Effector memory CD4-positive, alpha-beta T cell (primary cell): Measurements from ENCODE around the gene PLCB4.

Experiments used
- DNase-seq, 3 donors: peaks; one replicate each; pipeline ENCODE4 v3.0.0-alpha.2; 2020
- H3K27ac ChIP-seq: 2 replicates; pipeline ENCODE4 v1.7.0; 2013; ENCODE audit warnings: mild to moderate bottlenecking, low read length, moderate library complexity; ENCODE audit not compliant: insufficient read depth, poor library complexity, severe bottlenecking
- H3K27me3 ChIP-seq: replicated peaks from 2 replicates; pipeline ENCODE4 v1.7.0; 2013; ENCODE audit warnings: mild to moderate bottlenecking, low read length; ENCODE audit not compliant: insufficient read depth, control insufficient read depth, poor library complexity, severe bottlenecking
- H3K36me3 ChIP-seq: 2 replicates; pipeline ENCODE4 v1.7.0; 2013; ENCODE audit warnings: mild to moderate bottlenecking, low read length, moderate library complexity; ENCODE audit not compliant: control insufficient read depth, insufficient read depth
- H3K4me1 ChIP-seq: 2 replicates; pipeline ENCODE4 v1.7.0; 2013; ENCODE audit warnings: low read length, mild to moderate bottlenecking; ENCODE audit not compliant: control insufficient read depth, insufficient read depth, poor library complexity, severe bottlenecking
- H3K4me3 ChIP-seq: 2 replicates; pipeline ENCODE4 v1.7.0; 2013; ENCODE audit warnings: low read length, low read depth, mild to moderate bottlenecking; ENCODE audit not compliant: insufficient read depth, poor library complexity, severe bottlenecking
- H3K9me3 ChIP-seq: 2 replicates; pipeline ENCODE4 v1.7.0; 2013; ENCODE audit warnings: mild to moderate bottlenecking, low read length, moderate library complexity; ENCODE audit not compliant: control insufficient read depth

The PLCB4 gene

GRCh38 chr20:9407805-9408421 is 339.0 kb downstream of the PLCB4 start:
- Histone ChIP-seq H3K27me3 (no peaks in the 10 kb centered on the region), H3K4me1 (no peaks in the 10 kb centered on the region), H3K9me3 (no peaks in the 10 kb centered on the region), H3K27ac (no peak overlapping the region), H3K4me3 (no peak overlapping the region), H3K36me3 (no peaks in the 10 kb centered on the region)
- DNase-seq, result no peak

GRCh38 chr20:9408422-9409300 is 339.8 kb downstream of the PLCB4 start:
- H3K4me1 ChIP-seq, result no peaks in the 10 kb centered on the region
- DNase-seq, result no peak
- no peak overlapping the region for H3K27ac ChIP-seq
- H3K4me3 ChIP-seq, result no peak overlapping the region
- no peaks in the 10 kb centered on the region for H3K27me3 ChIP-seq
- no peaks in the 10 kb centered on the region for H3K9me3 ChIP-seq
- H3K36me3 ChIP-seq, result no peaks in the 10 kb centered on the region

- no peaks in the 10 kb centered on the region for H3K9me3 ChIP-seq
- no peaks in the 10 kb centered on the region for H3K4me1 ChIP-seq
- no peaks in the 10 kb centered on the region for H3K36me3 ChIP-seq
- DNase-seq, result no peak
- no peaks in the 10 kb centered on the region for H3K27me3 ChIP-seq
- H3K4me3 ChIP-seq, result no peak overlapping the region
- H3K27ac ChIP-seq, result no peak overlapping the region
Measured at GRCh38 chr20:9409352-9409751, 340.5 kb downstream of the PLCB4 start.

GRCh38 chr20:9409981-9410380 is 341.1 kb downstream of the PLCB4 start:
- Histone ChIP-seq H3K9me3 (no peaks in the 10 kb centered on the region), H3K4me1 (no peaks in the 10 kb centered on the region), H3K27ac (no peak overlapping the region), H3K4me3 (no peak overlapping the region), H3K27me3 (no peaks in the 10 kb centered on the region), H3K36me3 (no peaks in the 10 kb centered on the region)
- DNase-seq, result no peak

GRCh38 chr20:9411833-9412232 is 342.9 kb downstream of the PLCB4 start:
- Histone ChIP-seq H3K9me3 (no peaks in the 10 kb centered on the region), H3K36me3 (no peaks in the 10 kb centered on the region), H3K4me1 (no peaks in the 10 kb centered on the region), H3K4me3 (no peak overlapping the region), H3K27ac (no peak overlapping the region), H3K27me3 (no peaks in the 10 kb centered on the region)
- DNase-seq, result no peak

GRCh38 chr20:9412309-9412708 is 343.4 kb downstream of the PLCB4 start:
- Histone ChIP-seq H3K27ac (no peak overlapping the region), H3K4me3 (no peak overlapping the region), H3K27me3 (no peaks in the 10 kb centered on the region), H3K36me3 (no peaks in the 10 kb centered on the region), H3K9me3 (no peaks in the 10 kb centered on the region), H3K4me1 (no peaks in the 10 kb centered on the region)
- no peak for DNase-seq

- Histone ChIP-seq H3K4me1 (no peaks in the 10 kb centered on the region), H3K27ac (no peak overlapping the region), H3K36me3 (no peaks in the 10 kb centered on the region), H3K9me3 (no peaks in the 10 kb centered on the region), H3K4me3 (no peak overlapping the region), H3K27me3 (no peaks in the 10 kb centered on the region)
- DNase-seq, result no peak
Measured at GRCh38 chr20:9413001-9413400, 344.1 kb downstream of the PLCB4 start.

- Histone ChIP-seq H3K9me3 (no peaks in the 10 kb centered on the region), H3K4me3 (no peak overlapping the region), H3K36me3 (no peaks in the 10 kb centered on the region), H3K27ac (no peak overlapping the region), H3K27me3 (no peaks in the 10 kb centered on the region), H3K4me1 (no peaks in the 10 kb centered on the region)
- DNase-seq, result no peak
Measured at GRCh38 chr20:9415426-9415825, 346.5 kb downstream of the PLCB4 start.

GRCh38 chr20:9416421-9416820 is 347.5 kb downstream of the PLCB4 start:
- Histone ChIP-seq H3K27ac (no peak overlapping the region), H3K36me3 (no peaks in the 10 kb centered on the region), H3K27me3 (no peaks in the 10 kb centered on the region), H3K9me3 (no peaks in the 10 kb centered on the region), H3K4me3 (no peak overlapping the region), H3K4me1 (no peaks in the 10 kb centered on the region)
- DNase-seq, result no peak

- no peaks in the 10 kb centered on the region for H3K9me3 ChIP-seq
- H3K27me3 ChIP-seq, result no peaks in the 10 kb centered on the region
- no peak for DNase-seq
- H3K27ac ChIP-seq, result no peak overlapping the region
- H3K36me3 ChIP-seq, result no peaks in the 10 kb centered on the region
- no peaks in the 10 kb centered on the region for H3K4me1 ChIP-seq
- no peak overlapping the region for H3K4me3 ChIP-seq
Measured at GRCh38 chr20:9417665-9418064, 348.8 kb downstream of the PLCB4 start.
